Panc1 (cell line): Measurements from ENCODE around the gene CDH23. TPM values are rescaled to one million over a fixed set of nuclear protein-coding genes. Genes with fewer than 3 reads are reported as not detected.
A peak's percentile ranks its signal among the peaks of the same experiment; 100 is the strongest.

Experiments
- ATAC-seq: fragments of 200-7000 bp; cut with Tn5 transposase; 2 replicates; pipeline ENCODE4 v1.9.1; 2020; ENCODE audit warnings: mild to moderate bottlenecking, moderate library complexity
- BruUV-seq: library from RNA; stranded (reverse); fragments of 400-500 nt; replicated peaks from 2 replicates; lab custom pipeline; 2021; lab: Mats Ljungman, UMichigan
- CTCF ChIA-PET: fragments of 300-600 bp; sonication (Branson Sonifier 250); formaldehyde crosslinking; loops from one replicate; lab custom pipeline; 2022; ENCODE audit warnings: antibody characterized with exemption; lab: Charles Lee
- POLR2A ChIA-PET: fragments of 300-600 bp; sonication (Branson Sonifier 250); formaldehyde crosslinking; loops from one replicate; lab custom pipeline; 2022; ENCODE audit warnings: antibody characterized with exemption; lab: Charles Lee
- DNase-seq: peaks from one replicate; pipeline ENCODE4 v3.0.0-alpha.2; 2010; ENCODE audit warnings: low read depth, low spot score
- H3K27ac ChIP-seq: 2 replicates; pipeline ENCODE4 v1.5.1; 2011; ENCODE audit warnings: mild to moderate bottlenecking, low read length, inconsistent platforms
- H3K27me3 ChIP-seq: fragments of 200-500 bp; sonication (Bioruptor generic); 2 replicates; pipeline ENCODE4 v1.6.0; 2014; ENCODE audit warnings: low read length, inconsistent platforms; ENCODE audit not compliant: control insufficient read depth, insufficient read depth
- H3K36me3 ChIP-seq: fragments of 200-500 bp; sonication (Bioruptor generic); 2 replicates; pipeline ENCODE4 v1.5.1; 2014; ENCODE audit warnings: inconsistent platforms, mild to moderate bottlenecking, low read length, moderate library complexity; ENCODE audit not compliant: control insufficient read depth, insufficient read depth
- H3K4me1 ChIP-seq: 2 replicates; pipeline ENCODE4 v1.5.1; 2011; ENCODE audit warnings: inconsistent platforms, mild to moderate bottlenecking, low read length, moderate library complexity; ENCODE audit not compliant: control insufficient read depth, insufficient read depth
- H3K4me3 ChIP-seq, 2 experiments: 2 replicates each; pipeline ENCODE4 v1.5.1; 2011 to 2012; ENCODE audit warnings: low read depth in 2 of 2, low read length in 2 of 2, mild to moderate bottlenecking in 2 of 2, inconsistent platforms in 1 of 2, moderate library complexity in 1 of 2
- H3K9me3 ChIP-seq: fragments of 200-500 bp; sonication (Bioruptor generic); 2 replicates; pipeline ENCODE4 v1.5.1; 2014; ENCODE audit warnings: low read depth, mild to moderate bottlenecking, inconsistent platforms, low read length, moderate library complexity; ENCODE audit not compliant: control insufficient read depth, insufficient read depth
- CTCF ChIP-seq: fragments of 450-650 bp; IDR thresholded peaks from 2 replicates; pipeline ENCODE4 v1.5.1; 2017; ENCODE audit warnings: mild to moderate bottlenecking
- POLR2AphosphoS5 ChIP-seq: IDR thresholded peaks from 2 replicates; pipeline ENCODE4 v1.6.1; 2012; ENCODE audit warnings: mild to moderate bottlenecking, low read depth, low read length, moderate library complexity
- REST ChIP-seq, 2 experiments: IDR thresholded peaks; 2 replicates each; pipeline ENCODE4 v1.6.1; 2011 to 2012; ENCODE audit warnings: low read depth in 2 of 2, control low read depth in 1 of 2, low read length in 1 of 2, mild to moderate bottlenecking in 1 of 2, moderate library complexity in 1 of 2; ENCODE audit not compliant: insufficient read depth in 1 of 2
- SIN3A ChIP-seq: IDR thresholded peaks from 2 replicates; pipeline ENCODE4 v1.6.1; 2012; ENCODE audit warnings: low read depth, mild to moderate bottlenecking, low read length, moderate library complexity, borderline replicate concordance; ENCODE audit not compliant: insufficient read depth
- TCF7L2 ChIP-seq: IDR thresholded peaks from 2 replicates; pipeline ENCODE4 v1.6.1; 2011; ENCODE audit warnings: mild to moderate bottlenecking, low read depth, low read length, inconsistent platforms
- in situ Hi-C: cut with HindIII; loops from 2 replicates; pipeline ENCODE4 v1.10.0; 2016; ENCODE audit warnings: low sequenced_read_pairs, low pct_unique_long_range_greater_than_20kb
- intact Hi-C: fragments of 100-400 bp; cut with micrococcal nuclease; formaldehyde crosslinking; loops from one replicate; pipeline ENCODE4 v1.10.0; 2022; ENCODE audit not compliant: unreplicated experiment
- total RNA-seq: library from RNA; stranded (reverse); gene quantifications from one replicate; pipeline ENCODE4 v1.2.1, GENCODE V29; 2021; ENCODE audit not compliant: unreplicated experiment

The CDH23 gene
- total RNA-seq, 1 experiment from 2014 or later, result 2.7 TPM

- Histone ChIP-seq H3K36me3 (no peaks in the 10 kb centered on the region), H3K9me3 (no peaks in the 10 kb centered on the region), H3K4me3 (no peak overlapping the region), H3K27me3 (no peaks in the 10 kb centered on the region), H3K4me1 (0 out of 2 replicates have a peak, but pooled peaks cover 2% of the 10 kb centered on the region), H3K27ac (no peak overlapping the region)
- ATAC-seq, result 0 out of 2 replicates have a peak, but pooled peaks have one; percentile 17
- DNase-seq, result no peak
- ChIA-PET CTCF (interaction anchor here (0.9 kb wide), 1 partner anchor 11 kb away, joined by 5 read pairs; no protein-coding TSS in a partner anchor), POLR2A (no interaction called here)
- BruUV-seq, result no TSS peak
- TF ChIP-seq SIN3A (no peak), TCF7L2 (0 out of 2 replicates have a peak, but pooled peaks have one; percentile 43)
- in situ Hi-C loops (no loop called here), intact Hi-C loops (no loop called here)
Observed at GRCh38 chr10:71597821-71598498, 201.2 kb downstream of the CDH23 start.

- no peaks in the 10 kb centered on the region for H3K9me3 ChIP-seq
- no peak overlapping the region for H3K27ac ChIP-seq
- in situ Hi-C loops, result no loop called here
- no peaks in the 10 kb centered on the region for H3K36me3 ChIP-seq
- no peaks in the 10 kb centered on the region for H3K27me3 ChIP-seq
- BruUV-seq, result no TSS peak
- H3K4me3 ChIP-seq, result no peak overlapping the region
- ChIA-PET CTCF (no interaction called here), POLR2A (no interaction called here)
- ATAC-seq (no peak), DNase-seq (no peak)
- TF ChIP-seq CTCF, result no peak
- no peak for TF ChIP-seq REST (IDR thresholded peaks at IDR 0.05; ENCODE audit: insufficient read depth in 1 of 2, low read depth in 2 of 2, low read length in 1 of 2)
- no peak for TF ChIP-seq SIN3A
- no peak for TF ChIP-seq POLR2AphosphoS5
- TF ChIP-seq TCF7L2, result no peak
- intact Hi-C loops, result no loop called here
- H3K4me1 ChIP-seq, result peaks cover 7% of the 10 kb centered on the region; the same call in 1 of the 2 replicates
Observed at GRCh38 chr10:71598621-71599055, 201.9 kb downstream of the CDH23 start.

- H3K27me3 ChIP-seq, result no peaks in the 10 kb centered on the region
- intact Hi-C loops, result no loop called here
- H3K4me3 ChIP-seq, result no peak overlapping the region
- in situ Hi-C loops, result no loop called here
- H3K9me3 ChIP-seq, result no peaks in the 10 kb centered on the region
- ATAC-seq (no peak), DNase-seq (no peak)
- TF ChIP-seq SIN3A (no peak), CTCF (no peak), POLR2AphosphoS5 (no peak), TCF7L2 (no peak), REST (IDR thresholded peaks at IDR 0.05; ENCODE audit: insufficient read depth in 1 of 2, low read depth in 2 of 2, low read length in 1 of 2) (no peak)
- no TSS peak for BruUV-seq
- POLR2A ChIA-PET, result no interaction called here
- CTCF ChIA-PET, result no interaction called here
- H3K36me3 ChIP-seq, result no peaks in the 10 kb centered on the region
- no peak overlapping the region for H3K27ac ChIP-seq
- peaks cover 7% of the 10 kb centered on the region; the same call in 1 of the 2 replicates for H3K4me1 ChIP-seq
Observed at GRCh38 chr10:71599518-71599917, 202.8 kb downstream of the CDH23 start.
